PC-9 (cell line): ENCODE data around the gene CELA3B.
"Not testable (repeated sequence)": the region's sequence is repeated elsewhere in the genome, so short reads cannot be mapped to it uniquely, and the experiment has no call there.

Experiments
- CTCF ChIP-seq: fragments of 200-600 bp; sonication (generic); conservative IDR thresholded peaks from 2 replicates; pipeline ENCODE4 v1.6.1; 2017; ENCODE audit warnings: mixed run types, antibody characterized with exemption, mild to moderate bottlenecking, moderate library complexity
- EZH2 ChIP-seq: fragments of 200-600 bp; sonication (generic); IDR thresholded peaks from 2 replicates; pipeline ENCODE4 v1.8.0; 2017; ENCODE audit warnings: antibody characterized with exemption, low read depth

GRCh38 chr1:22012752-22013151 lies 35.9 kb downstream of the CELA3B start:
- not testable (repeated sequence) for TF ChIP-seq CTCF, EZH2
